K562 (cell line): ENCODE data around the gene GJD4. TPM values are rescaled to one million over a fixed set of nuclear protein-coding genes. Genes with fewer than 3 reads are reported as not detected.

ENCODE experiments used
- ATAC-seq: fragments of 200-7000 bp; cut with Tn5 transposase; 3 replicates; pipeline ENCODE4 v1.9.1; 2020; ENCODE audit warnings: moderate library complexity
- BruUV-seq: library from RNA; stranded (reverse); fragments of 400-500 nt; replicated peaks from 2 replicates; lab custom pipeline; 2021; lab: Mats Ljungman, UMichigan
- CTCF ChIA-PET: fragments of 300-600 bp; formaldehyde crosslinking; extraction: SDS; loops from one replicate; lab custom pipeline; 2021; ENCODE audit warnings: low intra/inter-chr PET ratio; lab: Yijun Ruan, JAX
- POLR2A ChIA-PET: fragments of 300-600, 350-650 bp; sonication (Branson Sonifier 250); formaldehyde crosslinking; extraction: SDS; loops from one replicate; lab custom pipeline; 2021; ENCODE audit warnings: antibody characterized with exemption, inconsistent platforms; lab: Yijun Ruan, JAX
- DNase-seq, 4 experiments: peaks; one replicate each; pipeline versions ENCODE4 v3.0.0 to v3.0.0-alpha.2; 2011 to 2018; ENCODE audit warnings: low spot score in 3 of 4, mixed read lengths in 3 of 4; ENCODE audit errors: extremely low read depth in 1 of 4
- FAIRE-seq: peaks from 2 replicates; lab custom pipeline; 2011; peaks lifted over from hg19 to GRCh38; lab: Jason Lieb, UNC
- H2AFZ ChIP-seq: 2 replicates; pipeline ENCODE4 v1.6.0; 2011; ENCODE audit warnings: low read depth, low read length, control low read depth, inconsistent platforms
- H3K27ac ChIP-seq: fragments of 200-600 bp; 3 replicates; pipeline ENCODE4 v1.8.0; 2011; ENCODE audit warnings: low read depth, mild to moderate bottlenecking, control low read depth, inconsistent platforms, low read length, moderate library complexity, mixed read lengths; ENCODE audit errors: extremely low read depth
- H3K27me3 ChIP-seq, 2 experiments: fragments of 300-600 bp in 1 of 2; 2 replicates in 1 of 2; 3 replicates in 1 of 2; pipeline versions ENCODE4 v1.6.0 to v1.8.0; 2011; ENCODE audit warnings: inconsistent platforms in 2 of 2, low read length in 2 of 2, mild to moderate bottlenecking in 1 of 2, mixed read lengths in 1 of 2, moderate library complexity in 1 of 2; ENCODE audit not compliant: control insufficient read depth in 2 of 2, insufficient read depth in 2 of 2
- H3K36me3 ChIP-seq: fragments of 300-600 bp; 3 replicates; pipeline ENCODE4 v1.8.0; 2011; ENCODE audit warnings: mild to moderate bottlenecking, low read length, inconsistent platforms; ENCODE audit not compliant: control insufficient read depth, insufficient read depth
- H3K4me1 ChIP-seq, 2 experiments: fragments of 200-600 bp in 1 of 2; replicated peaks in 1 of 2; 2 replicates in 1 of 2; 3 replicates in 1 of 2; pipeline versions ENCODE4 v1.5.1 to v1.8.0; 2011; ENCODE audit warnings: inconsistent platforms in 2 of 2, low read length in 2 of 2, mild to moderate bottlenecking in 1 of 2, mixed read lengths in 1 of 2, moderate library complexity in 1 of 2; ENCODE audit not compliant: control insufficient read depth in 2 of 2, insufficient read depth in 2 of 2
- H3K4me2 ChIP-seq: 2 replicates; pipeline ENCODE4 v1.6.1; 2011; ENCODE audit warnings: low read length, control low read depth, inconsistent platforms, mixed read lengths; ENCODE audit not compliant: insufficient read depth
- H3K4me3 ChIP-seq: fragments of 200-600 bp; sonication (generic), shearing (Covaris generic); 2 replicates; pipeline ENCODE4 v1.5.1; 2016; ENCODE audit warnings: control low read depth, inconsistent platforms
- H3K79me2 ChIP-seq: fragments of 200-600 bp; 3 replicates; pipeline ENCODE4 v1.8.0; 2011; ENCODE audit warnings: low read length, inconsistent platforms; ENCODE audit not compliant: control insufficient read depth, insufficient read depth
- H3K9ac ChIP-seq, 2 experiments: 2 replicates each; pipeline versions ENCODE4 v1.6.0 to v1.6.1; 2011; ENCODE audit warnings: low read depth in 2 of 2, low read length in 2 of 2, control low read depth in 1 of 2, inconsistent platforms in 1 of 2, mild to moderate bottlenecking in 1 of 2, mixed read lengths in 1 of 2; ENCODE audit not compliant: insufficient read depth in 1 of 2
- H3K9me1 ChIP-seq: one replicate; pipeline ENCODE4 v1.6.0; 2011; ENCODE audit warnings: inconsistent platforms, mild to moderate bottlenecking, low read length, moderate library complexity; ENCODE audit not compliant: control insufficient read depth, insufficient read depth
- H3K9me3 ChIP-seq: replicated peaks from 2 replicates; pipeline ENCODE4 v1.5.1; 2011; ENCODE audit warnings: low read depth, low read length, inconsistent platforms; ENCODE audit not compliant: control insufficient read depth, insufficient read depth
- H4K20me1 ChIP-seq: replicated peaks from 2 replicates; pipeline ENCODE4 v1.6.1; 2011; ENCODE audit warnings: low read length, inconsistent platforms, mixed read lengths; ENCODE audit not compliant: control insufficient read depth, insufficient read depth
- ASH1L ChIP-seq: fragments of 450-650 bp; IDR thresholded peaks from 2 replicates; pipeline ENCODE4 v1.6.1; 2018; ENCODE audit warnings: borderline replicate concordance, mild to moderate bottlenecking, low read depth; ENCODE audit not compliant: partially characterized antibody
- ETV6 ChIP-seq, 3 experiments: fragments of 150-350 bp in 1 of 3; sonication (generic) in 1 of 3; formaldehyde crosslinking in 1 of 3; IDR thresholded peaks; 2 replicates each; pipeline versions ENCODE4 v1.6.1 to v1.8.0; 2014 to 2022; ENCODE audit warnings: borderline replicate concordance in 2 of 3, low read depth in 2 of 3, antibody characterized with exemption in 1 of 3, low read length in 1 of 3, mild to moderate bottlenecking in 1 of 3, missing genetic modification reagents in 1 of 3
- HDAC1 ChIP-seq, 2 experiments: fragments of 450-650 bp; IDR thresholded peaks; 2 replicates each; pipeline ENCODE4 v1.6.1; 2016 to 2017; ENCODE audit warnings: inconsistent platforms in 1 of 2, mild to moderate bottlenecking in 1 of 2, moderate library complexity in 1 of 2
- HSF4 ChIP-seq: fragments of 250-450 bp; sonication (Bioruptor Pico); IDR thresholded peaks from 2 replicates; pipeline ENCODE4 v2.1.2; 2022; ENCODE audit warnings: mild to moderate bottlenecking, moderate library complexity, borderline replicate concordance
- PPARD ChIP-seq: fragments of 250-450 bp; sonication (Bioruptor Pico); IDR thresholded peaks from 2 replicates; pipeline ENCODE4 v1.8.0; 2022; ENCODE audit warnings: inconsistent platforms, mild to moderate bottlenecking, moderate library complexity
- RBM15 ChIP-seq: fragments of 200-400 bp; formaldehyde crosslinking; IDR thresholded peaks from 2 replicates; pipeline ENCODE4 v1.6.1; 2018; ENCODE audit warnings: mild to moderate bottlenecking, low read length, moderate library complexity; ENCODE audit not compliant: insufficient read depth
- SIX5 ChIP-seq, 2 experiments: IDR thresholded peaks; 2 replicates each; pipeline ENCODE4 v1.6.1; 2011; ENCODE audit warnings: low read length in 2 of 2, borderline replicate concordance in 1 of 2, low read depth in 1 of 2, mild to moderate bottlenecking in 1 of 2, moderate library complexity in 1 of 2; ENCODE audit not compliant: insufficient read depth in 1 of 2
- SUPT5H ChIP-seq: fragments of 450-650 bp; IDR thresholded peaks from 2 replicates; pipeline ENCODE4 v1.6.1; 2016
- ZNF24 ChIP-seq: fragments of 450-650 bp; IDR thresholded peaks from 2 replicates; pipeline ENCODE4 v1.6.1; 2016
- ZNF785 ChIP-seq: fragments of 250-450 bp; sonication (Bioruptor Pico); IDR thresholded peaks from 2 replicates; pipeline ENCODE4 v1.4.0; 2020; ENCODE audit warnings: mild to moderate bottlenecking
- WGBS: fragments of 100-300 bp; shearing (Covaris generic); methylation state at CpG from one replicate; pipeline ENCODE4 v1.1.6; 2016; ENCODE audit warnings: low coverage, mixed read lengths; ENCODE audit not compliant: insufficient coverage; ENCODE audit errors: missing lambda C conversion rate; 5-methylcytosine and 5-hydroxymethylcytosine counted together
- in situ Hi-C: fragments of 300-500 bp; cut with MboI; formaldehyde crosslinking; loops from 4 replicates; pipeline ENCODE4 v1.15.0; 2018; ENCODE audit warnings: inconsistent platforms, mixed read lengths
- intact Hi-C: fragments of 100-400 bp; cut with micrococcal nuclease; formaldehyde crosslinking; loops from 2 replicates; pipeline ENCODE4 v1.14.2; 2022
- polyA plus RNA-seq, 8 experiments: library from polyadenylated mRNA; depleted of rRNA in 4 of 8; stranded (reverse) in 5 of 8; unstranded in 3 of 8; fragments of >200 nt; fragmentation: Nextera tagmentation in 2 of 8; fragmentation: Illumina TruSeq in 1 of 8; extraction: Ambion mirVana in 2 of 8; extraction: Trizol in 1 of 8; gene quantifications; 2 replicates each; pipeline versions ENCODE4 v1.2.1 to v1.2.3, GENCODE V29; 2011 to 2014; ENCODE audit warnings: inconsistent platforms in 1 of 8, missing spikeins in 1 of 8
- total RNA-seq, 7 experiments: library from RNA; depleted of rRNA in 6 of 7; stranded (reverse); fragments of >200 nt in 6 of 7; fragmentation: Illumina TruSeq in 2 of 7; extraction: Trizol in 2 of 7; gene quantifications; 2 replicates each; pipeline versions ENCODE4 v1.2.1 to v1.2.3, GENCODE V29; 2011 to 2021; ENCODE audit warnings: low replicate concordance in 1 of 7
- TF ChIP-seq, protein P1 (sequence below): IDR thresholded peaks from 2 replicates; pipeline ENCODE4 v1.6.1; 2016; ENCODE audit warnings: missing genetic modification characterization, missing compliant biosample characterization

The GJD4 gene
- total and polyA plus RNA-seq, 9 of the 15 experiments (the other 6 are each of a cell fraction or from before 2014, with no cell fraction given) = not detected

DNA sequence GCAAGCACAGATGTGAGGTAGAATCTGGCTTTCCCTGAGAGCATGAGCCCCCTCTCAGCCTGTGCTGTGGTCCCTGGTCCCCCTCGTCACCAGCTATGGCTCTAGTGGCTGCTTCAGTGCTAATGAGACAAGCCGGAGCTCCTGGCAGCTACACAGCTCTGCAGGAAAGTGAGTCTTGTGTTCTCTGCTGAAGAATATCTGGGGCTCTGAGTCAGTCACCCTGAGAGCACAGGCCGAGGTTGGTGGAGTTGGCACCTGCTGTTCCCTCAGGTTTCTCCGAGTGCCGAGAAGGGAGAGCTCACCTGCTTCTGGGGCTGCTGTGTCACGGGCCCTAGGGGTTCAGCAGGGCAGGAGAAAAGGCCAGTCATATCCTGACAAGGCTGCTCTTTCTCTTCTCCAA lies 37.2 kb upstream of the GJD4 start:
- no TSS peak for BruUV-seq
- POLR2A ChIA-PET = interaction anchor here (0.7 kb wide), 1 partner anchor 9 kb away, joined by 5 read pairs; no protein-coding TSS in a partner anchor
- in situ Hi-C loops = loop anchor here (25.0 kb wide), 1 partner anchor 331 kb away; no protein-coding TSS in a partner anchor

More for the DNA sequence above, 37.2 kb upstream of the GJD4 start:
- CTCF ChIA-PET = no interaction called here
- H3K4me3 ChIP-seq = no peak overlapping the region
- no peaks in the 10 kb centered on the region for H3K9me1 ChIP-seq
- H3K36me3 ChIP-seq = peaks cover 55% of the 10 kb centered on the region; the same call in 2 of the 3 replicates
- intact Hi-C loops = no loop called here
- ATAC-seq (no peak), FAIRE-seq (no peak), DNase-seq (no peak)
- peaks cover 9% of the 10 kb centered on the region; the same call in 2 of the 3 replicates for H3K79me2 ChIP-seq
- no peak overlapping the region for H3K4me2 ChIP-seq
- no peak overlapping the region for H3K9ac ChIP-seq
- no peak overlapping the region for H2AFZ ChIP-seq
- no peaks in the 10 kb centered on the region for H3K27me3 ChIP-seq
- no peak for TF ChIP-seq HSF4 (CRISPR knock-in tag)
- no peak for TF ChIP-seq ZNF24
- no peak for TF ChIP-seq ETV6 (IDR thresholded peaks at IDR 0.05; ENCODE audit: borderline replicate concordance in 1 of 2, low read depth in 2 of 2, low read length in 1 of 2)
- no peak for TF ChIP-seq ETV6 (CRISPR knock-in tag; IDR thresholded peaks at IDR 0.05; ENCODE audit: borderline replicate concordance)
- no peak for TF ChIP-seq PPARD (CRISPR knock-in tag)
- no peak for TF ChIP-seq HDAC1 (IDR thresholded peaks at IDR 0.05)
- TF ChIP-seq SIX5 (IDR thresholded peaks at IDR 0.05; ENCODE audit: borderline replicate concordance in 1 of 2, insufficient read depth in 1 of 2, low read depth in 1 of 2, low read length in 2 of 2) = no peak
- TF ChIP-seq RBM15 = no peak
- no peak for TF ChIP-seq ZNF785 (CRISPR knock-in tag)
- TF ChIP-seq ASH1L = no peak
- TF ChIP-seq, protein P1, sequence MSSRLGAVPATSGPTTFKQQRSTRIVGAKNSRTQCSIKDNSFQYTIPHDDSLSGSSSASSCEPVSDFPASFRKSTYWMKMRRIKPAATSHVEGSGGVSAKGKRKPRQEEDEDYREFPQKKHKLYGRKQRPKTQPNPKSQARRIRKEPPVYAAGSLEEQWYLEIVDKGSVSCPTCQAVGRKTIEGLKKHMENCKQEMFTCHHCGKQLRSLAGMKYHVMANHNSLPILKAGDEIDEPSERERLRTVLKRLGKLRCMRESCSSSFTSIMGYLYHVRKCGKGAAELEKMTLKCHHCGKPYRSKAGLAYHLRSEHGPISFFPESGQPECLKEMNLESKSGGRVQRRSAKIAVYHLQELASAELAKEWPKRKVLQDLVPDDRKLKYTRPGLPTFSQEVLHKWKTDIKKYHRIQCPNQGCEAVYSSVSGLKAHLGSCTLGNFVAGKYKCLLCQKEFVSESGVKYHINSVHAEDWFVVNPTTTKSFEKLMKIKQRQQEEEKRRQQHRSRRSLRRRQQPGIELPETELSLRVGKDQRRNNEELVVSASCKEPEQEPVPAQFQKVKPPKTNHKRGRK (tag) = no peak
- no peak for TF ChIP-seq SUPT5H
- WGBS = 98% methylated on average over 6 of the region's 6 CpGs
- no peaks in the 10 kb centered on the region for H4K20me1 ChIP-seq
- H3K27ac ChIP-seq = no peak overlapping the region
- no peaks in the 10 kb centered on the region for H3K9me3 ChIP-seq
- peaks cover 0 to 4% of the 10 kb centered on the region in 2 experiments; a peak in 2 of 5 replicates for H3K4me1 ChIP-seq
